WERI-Rb-1 (cell line): Measurements from ENCODE around the gene LTBP1.

Experiments used
- DNase-seq: peaks from one replicate; pipeline ENCODE4 v3.0.0-alpha.2; 2020
- H3K27ac ChIP-seq: fragments of 250-450 bp; sonication (Bioruptor Pico); 2 replicates; pipeline ENCODE4 v1.5.1; 2020; ENCODE audit warnings: mild to moderate bottlenecking, moderate library complexity
- H3K27me3 ChIP-seq: fragments of 250-450 bp; sonication (Bioruptor Pico); 2 replicates; pipeline ENCODE4 v1.5.1; 2021; ENCODE audit warnings: mild to moderate bottlenecking, low read depth, moderate library complexity; ENCODE audit not compliant: insufficient read depth, severe bottlenecking
- H3K36me3 ChIP-seq: fragments of 250-450 bp; sonication (Bioruptor Pico); 2 replicates; pipeline ENCODE4 v1.5.1; 2020; ENCODE audit warnings: mild to moderate bottlenecking, moderate library complexity
- H3K4me3 ChIP-seq: 2 replicates; pipeline ENCODE4 v1.5.1; 2011; ENCODE audit warnings: low read depth, mild to moderate bottlenecking, control low read depth, low read length
- H3K9me3 ChIP-seq: fragments of 250-450 bp; sonication (Bioruptor Pico); 2 replicates; pipeline ENCODE4 v1.5.1; 2021; ENCODE audit warnings: mild to moderate bottlenecking, moderate library complexity; ENCODE audit not compliant: severe bottlenecking
- TF ChIP-seq, protein P1 (sequence below): IDR thresholded peaks from 2 replicates; pipeline ENCODE4 v1.5.1; 2011; ENCODE audit warnings: low read depth, mild to moderate bottlenecking, control low read depth, inconsistent platforms, low read length

LTBP1 gene

DNA sequence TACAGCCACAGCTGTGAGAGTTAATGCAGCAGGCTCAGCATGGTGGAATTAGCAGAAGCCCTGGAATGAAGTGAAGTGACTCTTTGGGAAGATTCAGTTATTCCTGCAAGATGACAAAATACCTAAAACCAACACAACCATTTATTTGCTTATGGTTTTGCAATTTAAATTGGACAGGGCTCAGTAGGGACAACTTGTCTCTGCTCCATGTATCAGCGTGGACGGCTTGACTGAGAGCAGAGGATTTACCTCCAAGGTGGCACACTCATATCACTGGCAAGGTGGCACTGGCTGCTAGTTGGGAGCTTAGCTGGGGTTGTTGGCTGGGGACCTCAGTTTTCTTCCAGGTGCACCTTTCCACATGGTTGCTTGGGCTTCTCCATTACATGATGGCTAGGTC lies 58.3 kb downstream of the LTBP1 start:
- TF ChIP-seq, protein P1, sequence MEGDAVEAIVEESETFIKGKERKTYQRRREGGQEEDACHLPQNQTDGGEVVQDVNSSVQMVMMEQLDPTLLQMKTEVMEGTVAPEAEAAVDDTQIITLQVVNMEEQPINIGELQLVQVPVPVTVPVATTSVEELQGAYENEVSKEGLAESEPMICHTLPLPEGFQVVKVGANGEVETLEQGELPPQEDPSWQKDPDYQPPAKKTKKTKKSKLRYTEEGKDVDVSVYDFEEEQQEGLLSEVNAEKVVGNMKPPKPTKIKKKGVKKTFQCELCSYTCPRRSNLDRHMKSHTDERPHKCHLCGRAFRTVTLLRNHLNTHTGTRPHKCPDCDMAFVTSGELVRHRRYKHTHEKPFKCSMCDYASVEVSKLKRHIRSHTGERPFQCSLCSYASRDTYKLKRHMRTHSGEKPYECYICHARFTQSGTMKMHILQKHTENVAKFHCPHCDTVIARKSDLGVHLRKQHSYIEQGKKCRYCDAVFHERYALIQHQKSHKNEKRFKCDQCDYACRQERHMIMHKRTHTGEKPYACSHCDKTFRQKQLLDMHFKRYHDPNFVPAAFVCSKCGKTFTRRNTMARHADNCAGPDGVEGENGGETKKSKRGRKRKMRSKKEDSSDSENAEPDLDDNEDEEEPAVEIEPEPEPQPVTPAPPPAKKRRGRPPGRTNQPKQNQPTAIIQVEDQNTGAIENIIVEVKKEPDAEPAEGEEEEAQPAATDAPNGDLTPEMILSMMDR: no peak

DNA sequence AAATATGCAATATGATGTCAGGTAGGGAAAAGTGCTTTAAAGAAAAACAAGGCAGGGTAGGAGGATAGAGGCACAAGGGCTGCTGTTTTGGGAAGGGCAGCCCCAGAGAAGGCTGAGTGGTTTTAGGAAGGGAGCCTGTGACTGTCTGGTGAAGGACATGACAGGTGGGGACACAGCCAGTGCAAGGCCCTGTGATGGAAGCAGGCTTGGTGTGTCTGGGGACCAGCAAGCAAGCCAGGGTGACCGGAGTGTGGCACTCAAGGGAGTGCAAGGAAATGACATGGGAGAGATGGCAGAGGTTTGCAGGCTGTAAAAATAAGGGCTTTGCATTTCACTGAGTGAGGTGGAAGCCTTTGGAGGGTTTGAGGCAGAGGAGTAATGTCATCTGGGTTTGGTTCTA lies 62.0 kb downstream of the LTBP1 start:
- Histone ChIP-seq H3K27me3 (no peaks in the 10 kb centered on the region), H3K9me3 (no peaks in the 10 kb centered on the region), H3K27ac (no peak overlapping the region), H3K36me3 (no peaks in the 10 kb centered on the region), H3K4me3 (no peak overlapping the region)
- no peak for DNase-seq
- TF ChIP-seq, protein P1: no peak

More for the DNA sequence above, 58.3 kb downstream of the LTBP1 start:
- Histone ChIP-seq H3K9me3 (no peaks in the 10 kb centered on the region), H3K4me3 (no peak overlapping the region), H3K36me3 (no peaks in the 10 kb centered on the region), H3K27ac (no peak overlapping the region), H3K27me3 (no peaks in the 10 kb centered on the region)
- DNase-seq: no peak

- H3K27me3 ChIP-seq: no peaks in the 10 kb centered on the region
- H3K36me3 ChIP-seq: no peaks in the 10 kb centered on the region
- no peaks in the 10 kb centered on the region for H3K9me3 ChIP-seq
- H3K4me3 ChIP-seq: no peak overlapping the region
- TF ChIP-seq, protein P1: no peak
- H3K27ac ChIP-seq: no peak overlapping the region
- DNase-seq: no peak
Observed at GRCh38 chr2:33009249-33009648, 62.5 kb downstream of the LTBP1 start.

DNA sequence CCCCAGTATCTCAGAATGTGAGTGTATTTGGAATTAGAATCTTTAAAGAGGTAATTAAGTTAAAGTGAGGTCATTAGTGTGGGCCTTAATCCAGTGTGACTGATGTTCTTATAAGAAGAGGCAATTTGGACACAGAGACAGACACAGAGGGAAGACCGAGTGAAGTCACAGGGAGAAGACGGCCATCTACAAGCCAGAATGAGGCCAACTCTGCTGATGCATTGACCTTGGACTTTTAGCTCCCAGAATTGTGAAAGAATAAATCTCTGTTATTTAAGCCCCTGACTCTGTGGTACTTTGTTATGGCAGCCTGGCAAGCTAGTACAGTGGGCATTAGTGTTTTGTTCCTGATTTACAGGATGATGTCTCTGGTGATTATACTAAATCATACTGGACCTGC lies 64.6 kb downstream of the LTBP1 start:
- H3K9me3 ChIP-seq: no peaks in the 10 kb centered on the region
- H3K27ac ChIP-seq: no peak overlapping the region
- TF ChIP-seq, protein P1: no peak
- no peaks in the 10 kb centered on the region for H3K36me3 ChIP-seq
- no peak for DNase-seq
- H3K4me3 ChIP-seq: no peak overlapping the region
- H3K27me3 ChIP-seq: no peaks in the 10 kb centered on the region

- H3K36me3 ChIP-seq: no peaks in the 10 kb centered on the region
- H3K27me3 ChIP-seq: no peaks in the 10 kb centered on the region
- no peak overlapping the region for H3K4me3 ChIP-seq
- TF ChIP-seq, protein P1: no peak
- no peak overlapping the region for H3K27ac ChIP-seq
- H3K9me3 ChIP-seq: no peaks in the 10 kb centered on the region
- DNase-seq: no peak
Observed at GRCh38 chr2:33011941-33012340, 65.2 kb downstream of the LTBP1 start.

- Histone ChIP-seq H3K9me3 (no peaks in the 10 kb centered on the region), H3K27me3 (no peaks in the 10 kb centered on the region), H3K36me3 (no peaks in the 10 kb centered on the region), H3K4me3 (no peak overlapping the region), H3K27ac (no peak overlapping the region)
- TF ChIP-seq, protein P1: no peak
- DNase-seq: no peak
Observed at GRCh38 chr2:33013684-33014110, 66.9 kb downstream of the LTBP1 start.
